Lower leg skin (tissue), 3 donors: ENCODE data around the gene CAPN2.

Experiments used
- CTCF ChIP-seq, 3 donors: fragments of 450-650 bp; IDR thresholded peaks; one replicate each; pipeline ENCODE4 v1.5.1; 2016; ENCODE audit warnings: antibody characterized with exemption in 3 of 3, mild to moderate bottlenecking in 3 of 3, moderate library complexity in 2 of 3
- POLR2A ChIP-seq, 2 donors: fragments of 450-650 bp; IDR thresholded peaks; one replicate each; pipeline ENCODE4 v1.6.1; 2016 to 2017; ENCODE audit warnings: antibody characterized with exemption in 2 of 2, mild to moderate bottlenecking in 1 of 2, moderate library complexity in 1 of 2

- TF ChIP-seq CTCF (IDR thresholded peaks at IDR 0.05), result no peak
- no peak for TF ChIP-seq POLR2A (IDR thresholded peaks at IDR 0.05)
Observed at GRCh38 chr1:223741861-223742260, 29.5 kb downstream of the CAPN2 start.
